HG03575 (cell line): Measurements from ENCODE around the gene DLG5.

Source experiments
- ATAC-seq: cut with Tn5 transposase; IDR thresholded peaks from one replicate; pipeline ENCODE4 v1.9.1; 2021; ENCODE audit not compliant: unreplicated experiment, insufficient number of reproducible peaks, low FRiP score; ENCODE audit errors: extremely low read depth

Gene DLG5

GRCh38 chr10:77834943-77835668 lies 91.4 kb downstream of the DLG5 start:
- ATAC-seq: no peak

- no peak for ATAC-seq
Observed at GRCh38 chr10:77834540-77834939, 92.0 kb downstream of the DLG5 start.

DNA sequence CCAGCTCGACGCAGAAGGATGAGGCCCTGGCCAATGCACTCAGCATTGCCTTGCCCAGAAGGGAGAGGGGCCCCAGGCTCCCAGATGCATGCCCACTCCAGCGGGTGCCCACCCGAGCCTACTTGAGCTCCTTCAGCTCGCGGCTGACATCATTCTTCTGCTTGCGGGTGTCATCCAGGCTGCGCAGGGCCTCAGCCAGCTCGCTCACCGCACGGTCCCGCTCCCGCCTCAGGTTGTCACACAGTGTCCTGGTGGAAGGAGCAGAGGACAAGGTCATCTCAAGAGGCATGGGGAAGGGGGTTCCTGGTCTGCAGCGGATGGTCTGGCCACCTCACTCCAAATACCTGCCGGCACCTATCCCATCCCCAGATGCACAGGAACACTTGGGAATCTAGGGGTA lies 92.8 kb downstream of the DLG5 start:
- no peak for ATAC-seq

GRCh38 chr10:77833225-77833624 lies 93.3 kb downstream of the DLG5 start:
- no peak for ATAC-seq

GRCh38 chr10:77832238-77832637 lies 94.3 kb downstream of the DLG5 start:
- no peak for ATAC-seq

GRCh38 chr10:77829356-77829755 lies 97.2 kb downstream of the DLG5 start:
- no peak for ATAC-seq

GRCh38 chr10:77828377-77828776 lies 98.2 kb downstream of the DLG5 start:
- ATAC-seq: no peak

GRCh38 chr10:77827366-77827765 lies 99.2 kb downstream of the DLG5 start:
- ATAC-seq: no peak

DNA sequence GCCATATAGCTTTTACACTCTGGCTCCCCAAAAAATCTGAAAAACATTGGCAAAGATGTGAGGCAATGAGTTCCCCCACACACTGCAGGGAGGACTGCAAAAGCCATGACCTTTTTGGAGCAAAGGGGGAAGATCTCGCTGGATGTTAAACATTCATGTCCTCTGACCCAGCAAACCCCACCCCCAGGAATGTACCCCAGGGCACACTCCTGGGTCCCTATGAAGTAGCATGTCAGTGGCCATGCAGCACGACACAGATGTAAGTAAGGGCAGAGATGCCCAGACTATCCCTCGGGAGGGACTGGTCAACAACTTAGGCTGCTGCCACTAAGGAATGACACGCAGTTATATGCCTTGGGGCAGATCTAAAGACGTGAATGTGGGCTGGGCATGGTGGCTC lies 100.6 kb downstream of the DLG5 start:
- no peak for ATAC-seq

DNA sequence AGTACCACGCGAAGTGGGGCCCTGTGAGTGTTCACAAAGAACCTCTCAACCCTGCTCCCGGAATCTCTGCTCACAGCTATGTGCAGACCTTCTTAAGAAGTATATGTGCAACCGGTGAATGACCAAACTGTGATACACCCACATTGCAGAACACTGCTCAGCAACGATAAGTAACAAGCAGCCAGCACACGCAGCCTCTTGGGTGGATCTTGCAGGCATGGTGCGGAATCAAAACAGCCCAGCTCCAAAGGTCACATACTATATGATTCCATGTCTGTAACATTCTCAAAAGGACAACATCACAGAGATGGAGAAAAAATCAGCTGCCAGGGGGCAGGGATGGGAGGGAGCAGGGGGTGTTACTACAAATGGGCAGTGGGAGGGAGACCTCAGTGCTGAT lies 101.6 kb downstream of the DLG5 start:
- no peak for ATAC-seq

- no peak for ATAC-seq
Observed at GRCh38 chr10:77823811-77824542, 102.6 kb downstream of the DLG5 start.

DNA sequence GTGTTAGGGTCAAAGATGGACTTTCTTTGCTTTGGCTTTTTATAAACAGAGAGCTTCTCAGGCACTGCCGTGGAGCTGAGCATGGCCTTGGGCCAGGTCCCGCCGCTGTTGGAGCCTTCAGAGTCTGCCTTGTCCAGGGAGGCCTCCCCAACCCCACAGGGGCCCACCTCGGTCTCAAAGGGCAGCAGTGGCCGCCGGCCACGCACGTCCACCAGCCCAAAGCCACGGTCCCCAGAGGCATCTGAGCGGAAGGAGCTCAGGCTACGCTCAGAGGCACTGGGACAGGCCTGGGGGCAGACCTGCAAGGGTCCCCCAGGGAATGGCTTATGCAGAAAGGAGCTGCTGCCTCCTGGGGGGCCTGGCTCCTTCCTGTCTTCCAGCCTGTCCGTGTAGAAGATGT lies 105.0 kb downstream of the DLG5 start:
- ATAC-seq: no peak

- no peak for ATAC-seq
Observed at GRCh38 chr10:77821036-77821435, 105.5 kb downstream of the DLG5 start.

GRCh38 chr10:77820349-77820748 lies 106.2 kb downstream of the DLG5 start:
- ATAC-seq: no peak

GRCh38 chr10:77819210-77820112 lies 107.1 kb downstream of the DLG5 start:
- no peak for ATAC-seq

DNA sequence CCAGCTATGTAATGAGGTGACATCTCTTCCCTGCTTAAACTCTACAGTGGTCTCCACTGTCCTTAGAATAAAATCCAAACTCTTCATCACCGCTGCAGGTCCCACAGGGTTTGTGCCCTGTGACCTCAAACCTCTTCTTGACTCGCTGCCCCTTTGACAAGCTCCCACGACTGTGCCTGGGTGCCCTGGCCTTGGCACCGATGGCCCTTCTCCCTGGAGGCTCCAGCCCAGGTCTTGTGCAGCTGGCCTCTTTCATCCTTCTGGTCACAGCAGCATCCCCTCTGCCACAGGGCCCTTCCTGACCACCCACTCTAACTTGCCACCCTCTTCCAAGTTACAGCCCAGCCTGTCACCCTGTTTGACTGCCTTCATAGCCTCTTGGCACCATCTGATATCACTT lies 108.2 kb downstream of the DLG5 start:
- ATAC-seq: no peak

- no peak for ATAC-seq
Observed at GRCh38 chr10:77817541-77817940, 109.0 kb downstream of the DLG5 start.

DNA sequence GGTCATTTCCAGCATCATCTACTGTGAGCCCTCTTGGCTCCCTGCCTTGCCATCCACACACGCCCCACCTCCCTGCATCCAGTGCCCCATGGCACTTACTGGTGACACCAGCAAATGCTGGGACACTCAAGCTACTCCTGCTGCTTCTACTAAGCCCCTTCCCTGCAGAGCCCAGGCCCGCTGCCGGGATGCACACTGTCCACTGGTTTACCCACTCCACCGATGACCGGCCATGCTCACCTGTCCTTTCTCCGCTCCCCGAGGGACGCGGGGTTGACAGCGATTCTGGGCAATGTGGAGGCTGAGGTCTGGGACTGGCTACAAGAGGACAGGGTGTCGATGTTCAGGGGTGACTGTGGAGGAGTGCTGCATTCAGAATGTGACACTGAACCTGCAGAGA lies 110.2 kb downstream of the DLG5 start:
- no peak for ATAC-seq

GRCh38 chr10:77812741-77813140 lies 113.8 kb downstream of the DLG5 start:
- no peak for ATAC-seq
